ENCODE measurements around the gene FEM1B.

FEM1B gene

GRCh38 chr15:68309024-68309423 is 31.5 kb downstream of the FEM1B start:
- DNase-seq (ENCODE audit: low read depth): no peak

GRCh38 chr15:68310178-68310803 is 32.7 kb downstream of the FEM1B start:
- DNase-seq (ENCODE audit: low read depth): no peak

- no peak for DNase-seq (ENCODE audit: low read depth)
Observed at GRCh38 chr15:68310804-68311463, 33.4 kb downstream of the FEM1B start.

- DNase-seq (ENCODE audit: low read depth): no peak
Observed at GRCh38 chr15:68311464-68311835, 33.9 kb downstream of the FEM1B start.

- DNase-seq (ENCODE audit: low read depth): no peak
Observed at GRCh38 chr15:68311859-68312557, 34.5 kb downstream of the FEM1B start.

GRCh38 chr15:68312701-68313204 is 35.2 kb downstream of the FEM1B start:
- no peak for DNase-seq (ENCODE audit: low read depth)

- no peak for DNase-seq (ENCODE audit: low read depth)
Observed at GRCh38 chr15:68313501-68314410, 36.2 kb downstream of the FEM1B start.

GRCh38 chr15:68314563-68314962 is 37.0 kb downstream of the FEM1B start:
- DNase-seq (ENCODE audit: low read depth): no peak

- DNase-seq (ENCODE audit: low read depth): no peak
Observed at GRCh38 chr15:68315035-68315434, 37.5 kb downstream of the FEM1B start.

- DNase-seq (ENCODE audit: low read depth): no peak
Observed at GRCh38 chr15:68315495-68316031, 38.0 kb downstream of the FEM1B start.

- DNase-seq (ENCODE audit: low read depth): no peak
Observed at GRCh38 chr15:68316061-68316804, 38.7 kb downstream of the FEM1B start.

- no peak for DNase-seq (ENCODE audit: low read depth)
Observed at GRCh38 chr15:68317281-68318007, 39.9 kb downstream of the FEM1B start.

GRCh38 chr15:68318008-68318835 is 40.7 kb downstream of the FEM1B start:
- no peak for DNase-seq (ENCODE audit: low read depth)

- no peak for DNase-seq (ENCODE audit: low read depth)
Observed at GRCh38 chr15:68318931-68319909, 41.7 kb downstream of the FEM1B start.

- no peak for DNase-seq (ENCODE audit: low read depth)
Observed at GRCh38 chr15:68319997-68320396, 42.5 kb downstream of the FEM1B start.

- no peak for DNase-seq (ENCODE audit: low read depth)
Observed at GRCh38 chr15:68321229-68321628, 43.7 kb downstream of the FEM1B start.

- no peak for DNase-seq (ENCODE audit: low read depth)
Observed at GRCh38 chr15:68322796-68323195, 45.3 kb downstream of the FEM1B start.

GRCh38 chr15:68325726-68326125 is 48.2 kb downstream of the FEM1B start:
- no peak for DNase-seq (ENCODE audit: low read depth)

All from CMK (cell line).